ENCODE data around the gene AMZ2. TPM values are rescaled to one million over a fixed set of nuclear protein-coding genes. Genes with fewer than 3 reads are reported as not detected.
"Not testable (repeated sequence)": the region's sequence is repeated elsewhere in the genome, so short reads cannot be mapped to it uniquely, and the experiment has no call there.

Gene AMZ2
- total RNA-seq, 1 donor from 2014 or later = 60.5 TPM

- not testable (repeated sequence) for ATAC-seq
Measured at GRCh38 chr17:68220786-68221185, 27.1 kb upstream of the AMZ2 start.

- peak; percentile 78 for ATAC-seq
Measured at GRCh38 chr17:68221786-68222185, 26.1 kb upstream of the AMZ2 start.

DNA sequence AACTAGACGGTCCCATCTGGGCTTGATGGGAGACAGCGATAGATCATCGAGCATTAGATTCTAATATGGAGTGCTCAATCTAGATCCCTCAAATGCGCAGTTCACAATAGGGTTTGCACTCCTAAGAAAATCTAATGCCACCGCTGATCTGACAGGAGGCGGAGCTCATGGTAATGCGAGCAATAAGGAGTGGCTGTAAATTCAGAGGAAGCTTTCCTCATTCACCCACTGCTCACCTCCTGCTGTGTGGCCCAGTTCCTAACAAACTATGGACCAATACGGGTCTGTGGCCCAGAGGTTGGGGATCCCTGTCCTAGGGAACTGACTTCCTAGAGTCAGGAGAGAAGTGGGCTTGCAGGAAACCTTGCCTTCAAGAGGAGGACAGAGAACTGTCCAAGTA is 25.2 kb upstream of the AMZ2 start:
- ATAC-seq = no peak

DNA sequence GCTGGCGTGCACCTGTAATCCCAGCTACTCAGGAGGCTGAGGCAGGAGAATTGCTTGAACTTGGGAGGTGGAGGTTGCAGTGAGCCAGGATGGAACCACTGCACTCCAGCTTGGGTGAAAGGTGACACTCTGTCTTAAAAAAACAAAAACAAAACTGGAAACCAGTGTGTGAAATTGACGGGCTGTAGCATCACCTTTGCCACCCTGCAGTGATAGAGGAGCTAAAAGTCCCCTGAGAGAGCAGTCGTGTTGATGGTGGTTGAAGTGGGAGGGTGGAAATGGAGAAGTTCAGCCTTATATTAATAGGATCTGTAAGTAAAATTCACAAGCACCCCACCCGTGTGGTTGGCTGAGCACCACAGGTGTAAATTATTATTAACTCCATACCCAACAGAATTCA is 22.8 kb upstream of the AMZ2 start:
- not testable (repeated sequence) for ATAC-seq

GRCh38 chr17:68228039-68228680 is 19.7 kb upstream of the AMZ2 start:
- ATAC-seq = not testable (repeated sequence)

DNA sequence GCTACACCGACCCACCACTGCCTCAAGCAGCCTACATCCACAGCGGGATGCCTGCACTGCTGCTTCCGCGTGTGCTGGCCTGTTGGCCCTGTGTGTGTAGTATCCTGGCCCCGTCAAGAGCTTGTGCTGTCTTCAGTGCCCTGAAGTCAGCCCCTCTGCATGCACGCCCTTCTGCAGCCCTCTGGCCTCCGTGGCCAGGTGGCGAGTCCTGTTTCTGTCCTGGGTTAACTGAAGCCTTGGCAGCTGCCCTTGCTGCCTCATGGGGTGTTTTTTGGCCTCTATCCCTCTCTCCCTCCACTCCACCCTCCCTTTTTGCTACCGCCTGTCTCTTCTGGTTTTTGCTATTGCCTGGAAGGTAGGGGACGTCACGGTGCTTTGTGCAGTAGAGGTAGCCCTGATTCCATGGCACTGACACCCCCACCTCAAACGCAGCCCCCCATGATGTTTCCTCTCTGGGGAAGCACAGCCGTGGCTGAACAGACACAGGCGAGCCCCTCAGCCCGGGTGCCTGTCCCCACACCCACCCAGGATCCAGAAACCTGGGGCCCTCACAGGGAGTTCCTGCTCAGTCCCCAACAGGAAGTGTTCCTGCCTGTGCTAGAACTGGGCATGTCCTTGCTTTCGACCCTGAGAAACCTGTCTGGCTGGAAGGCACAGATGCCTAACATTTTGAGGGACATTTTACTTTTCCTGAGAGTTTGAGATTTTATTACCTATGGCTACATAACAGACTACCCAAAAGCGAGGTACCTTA is 18.8 kb upstream of the AMZ2 start:
- peak; percentile 67 for ATAC-seq

- ATAC-seq = no peak
Measured at GRCh38 chr17:68229619-68230018, 18.2 kb upstream of the AMZ2 start.

- not testable (repeated sequence) for ATAC-seq
Measured at GRCh38 chr17:68231131-68231530, 16.7 kb upstream of the AMZ2 start.

GRCh38 chr17:68231541-68231940 is 16.3 kb upstream of the AMZ2 start:
- ATAC-seq = no peak

GRCh38 chr17:68232741-68233140 is 15.1 kb upstream of the AMZ2 start:
- peak; percentile 78 for ATAC-seq

GRCh38 chr17:68234726-68235335 is 13.0 kb upstream of the AMZ2 start:
- peak; percentile 54 for ATAC-seq

GRCh38 chr17:68235336-68235791 is 12.5 kb upstream of the AMZ2 start:
- not testable (repeated sequence) for ATAC-seq

DNA sequence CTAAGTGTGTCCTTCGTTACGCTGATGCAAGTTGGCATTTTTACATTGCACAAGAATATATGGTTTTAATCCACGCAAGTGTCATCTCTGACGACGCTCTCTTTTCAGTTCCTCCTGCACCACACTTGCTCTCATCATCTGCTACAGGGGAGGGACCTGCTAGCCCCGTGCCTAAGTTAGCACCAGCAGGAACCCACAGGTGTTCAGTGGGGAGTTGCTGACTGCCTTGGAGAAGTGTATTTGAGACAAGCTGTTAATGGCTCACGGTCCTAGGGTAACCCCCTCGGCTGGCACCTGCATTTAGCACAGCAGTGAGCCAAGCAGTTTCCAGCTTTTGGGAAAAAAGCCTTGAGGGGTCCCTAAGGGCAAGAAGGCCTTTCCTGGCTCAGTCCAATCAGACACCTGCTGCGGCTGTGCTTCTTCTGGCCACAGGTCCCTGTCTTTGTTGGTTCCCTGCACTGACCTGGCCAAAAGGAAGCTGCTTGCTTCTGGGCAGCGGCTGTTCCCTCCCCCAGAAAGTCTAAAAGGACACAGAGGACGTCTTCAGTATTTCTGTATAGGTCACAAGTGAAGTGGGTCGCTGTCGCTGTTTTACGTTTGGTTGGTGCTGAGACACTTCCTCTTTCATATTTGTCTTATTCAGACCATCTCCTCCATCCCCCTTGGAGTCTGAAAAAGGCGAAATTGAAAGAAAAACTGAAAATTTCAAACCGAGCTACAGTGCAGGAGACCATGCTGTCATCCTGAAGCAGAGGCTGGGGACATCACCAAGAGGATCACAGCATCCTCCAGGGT is 10.3 kb upstream of the AMZ2 start:
- ATAC-seq = peak; percentile 60

DNA sequence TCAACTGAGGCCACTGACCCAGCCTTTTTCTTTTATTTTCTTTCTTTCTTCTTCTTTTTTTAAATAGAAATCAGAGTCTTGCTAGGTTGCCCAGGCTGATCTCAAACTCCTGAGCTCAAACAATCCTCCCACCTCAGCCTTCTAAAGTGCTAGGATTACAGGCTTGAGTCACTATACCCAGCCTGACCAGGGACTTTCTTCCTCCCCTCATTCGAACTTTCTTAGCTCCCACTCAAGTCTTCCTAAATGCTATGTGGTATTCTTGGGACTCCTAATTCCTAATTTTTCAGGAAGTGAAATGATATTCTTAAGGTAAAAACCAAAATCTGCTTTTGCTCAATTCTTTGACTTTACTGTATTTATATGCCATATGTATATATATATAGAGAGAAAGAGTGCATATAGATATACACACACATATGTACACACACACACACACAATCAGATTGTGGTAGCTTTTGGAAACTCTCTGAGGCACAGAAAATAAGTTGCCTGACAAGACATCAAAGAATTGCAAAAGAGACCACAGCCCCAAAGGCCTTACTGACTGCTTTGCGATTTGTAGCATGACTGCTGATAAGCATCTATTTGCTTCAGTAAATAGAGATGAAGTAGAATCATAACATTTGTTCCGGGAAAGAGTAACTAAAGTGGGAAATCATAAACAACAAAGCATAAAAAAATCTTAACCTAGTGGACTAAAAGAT is 9.5 kb upstream of the AMZ2 start:
- ATAC-seq = no peak

GRCh38 chr17:68238871-68239253 is 9.0 kb upstream of the AMZ2 start:
- ATAC-seq = no peak

DNA sequence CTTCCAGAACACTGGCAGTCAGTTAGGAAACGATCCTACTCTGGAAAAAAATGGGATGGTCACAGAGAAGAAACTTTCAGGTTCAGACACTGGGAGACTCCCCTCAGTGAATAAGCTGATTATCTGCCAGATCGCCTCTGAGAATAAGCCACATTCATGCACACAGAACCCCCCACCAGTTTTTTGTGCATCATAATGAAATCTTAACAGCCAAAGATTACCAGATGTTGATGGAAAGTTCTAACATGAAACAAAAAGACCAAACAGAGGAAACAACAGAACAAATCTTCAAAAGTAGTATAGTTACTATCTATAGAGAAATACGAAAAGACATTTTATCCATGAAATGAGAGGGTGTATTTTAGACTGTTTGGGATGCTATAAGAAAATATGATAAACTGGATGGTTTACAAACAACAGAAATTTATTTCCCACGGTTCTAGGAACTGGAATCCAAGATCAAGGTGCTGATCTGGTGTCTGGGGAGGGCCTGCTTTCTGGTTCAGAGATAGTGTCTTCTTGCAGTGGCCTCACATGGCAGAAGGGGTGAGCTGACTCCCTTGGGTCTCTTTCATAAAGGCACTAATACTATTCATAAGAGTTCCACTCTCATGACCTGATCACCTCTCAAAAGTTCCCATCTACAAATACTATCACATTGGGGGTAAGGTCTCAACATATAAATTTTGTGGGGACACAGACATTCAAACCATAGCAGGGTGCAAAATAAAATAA is 8.0 kb upstream of the AMZ2 start:
- no peak for ATAC-seq

GRCh38 chr17:68246271-68247028 is 1.4 kb upstream of the AMZ2 start:
- no peak for ATAC-seq

- ATAC-seq = peak; percentile 49
Measured at GRCh38 chr17:68248199-68248825, 469 bp downstream of the AMZ2 start.

DNA sequence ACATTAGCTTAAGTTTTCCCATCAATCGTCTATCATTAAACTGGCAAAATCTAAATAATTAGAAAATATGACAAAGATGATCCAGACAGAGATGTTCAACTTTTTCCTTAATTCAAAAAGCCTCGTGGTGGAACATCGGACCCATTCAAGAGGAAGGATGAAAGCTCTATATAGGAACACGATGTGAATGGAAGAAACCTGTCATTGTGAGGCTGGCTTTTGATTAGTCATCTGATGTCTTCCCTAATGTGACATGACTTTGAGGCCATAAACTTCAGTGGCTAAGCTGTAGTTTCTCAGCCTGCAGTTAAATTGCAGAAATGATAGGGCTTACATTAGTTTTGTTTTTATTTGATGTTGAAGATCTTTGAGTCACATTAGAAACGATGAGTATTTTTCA is 1.0 kb downstream of the AMZ2 start:
- ATAC-seq = no peak

DNA sequence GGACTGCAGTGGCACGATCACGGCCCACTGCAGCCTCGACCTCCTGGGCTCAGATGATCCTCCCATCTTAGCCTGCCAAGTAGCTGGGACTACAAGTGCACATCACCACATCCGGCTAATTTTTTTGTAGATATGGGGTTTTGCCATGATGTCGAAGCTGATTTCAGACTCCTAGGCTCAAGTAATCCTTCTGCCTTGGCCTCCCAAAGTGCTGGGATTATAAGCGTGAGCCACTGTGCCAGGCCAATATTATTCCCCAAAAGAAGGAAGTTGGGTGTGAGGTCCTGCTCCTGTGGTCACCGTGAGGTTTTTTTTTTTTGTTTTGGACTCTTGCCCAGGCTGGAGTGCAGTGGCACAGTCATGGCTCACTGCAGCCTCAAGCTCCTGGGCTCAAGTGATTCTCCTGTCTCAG is 1.5 kb downstream of the AMZ2 start:
- ATAC-seq = no peak

Measured in esophagus mucosa (tissue), 1 donor.